ENCODE results near the gene GUCY2D.
A peak's percentile ranks its signal among the peaks of the same experiment; 100 is the strongest.

The GUCY2D gene

DNA sequence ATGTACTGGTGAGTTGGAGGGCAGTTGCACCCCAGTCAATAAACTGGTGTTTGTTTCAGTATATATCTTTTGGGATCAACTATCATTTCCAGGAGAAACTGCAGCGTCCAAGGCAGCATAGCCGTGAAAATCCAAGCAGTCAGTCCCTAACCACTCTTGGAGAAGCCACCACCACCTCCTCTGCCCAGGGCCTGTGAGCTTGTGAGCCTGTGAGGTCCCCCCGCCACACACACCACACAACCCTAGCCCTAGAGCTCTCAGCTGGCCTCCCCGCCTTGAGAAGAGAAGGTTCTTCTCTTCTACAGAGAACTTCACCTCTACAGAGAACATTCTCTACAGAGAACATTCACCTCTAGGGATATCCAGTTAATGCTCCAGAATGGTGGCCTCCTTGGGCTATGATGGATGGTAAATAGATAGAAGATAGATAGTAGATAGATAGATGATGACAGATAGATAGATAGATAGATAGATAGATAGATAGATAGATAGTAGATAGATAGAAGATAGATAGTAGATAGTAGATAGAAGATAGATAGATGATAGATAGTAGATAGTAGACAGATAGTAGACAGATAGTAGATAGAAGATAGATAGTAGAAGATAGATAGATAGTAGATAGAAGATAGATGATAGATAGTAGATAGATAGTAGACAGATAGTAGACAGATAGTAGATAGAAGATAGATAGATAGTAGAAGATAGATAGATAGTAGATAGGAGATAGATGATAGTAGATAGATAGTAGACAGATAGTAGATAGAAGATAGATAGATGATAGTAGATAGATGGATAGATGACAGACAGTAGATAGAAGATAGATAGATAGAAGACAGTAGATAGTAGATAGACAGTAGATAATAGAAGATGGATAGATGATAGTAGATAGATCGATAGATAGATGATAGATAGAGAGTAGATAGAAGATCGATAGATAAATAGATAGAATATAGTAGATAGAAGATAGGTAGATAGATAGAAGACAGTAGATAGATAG is 50.1 kb downstream of the GUCY2D start:
- Histone ChIP-seq H3K27me3 (replicated peaks; ENCODE audit: control insufficient read depth, insufficient read depth, low read length) (no peaks in the 10 kb centered on the region; the same call in 1 of the 2 replicates), H3K4me3 (replicated peaks; ENCODE audit: low read depth, low read length) (no peak overlapping the region), H3K36me3 (ENCODE audit: control insufficient read depth, insufficient read depth, low read length) (no peaks in the 10 kb centered on the region)
- TF ChIP-seq, protein P1, sequence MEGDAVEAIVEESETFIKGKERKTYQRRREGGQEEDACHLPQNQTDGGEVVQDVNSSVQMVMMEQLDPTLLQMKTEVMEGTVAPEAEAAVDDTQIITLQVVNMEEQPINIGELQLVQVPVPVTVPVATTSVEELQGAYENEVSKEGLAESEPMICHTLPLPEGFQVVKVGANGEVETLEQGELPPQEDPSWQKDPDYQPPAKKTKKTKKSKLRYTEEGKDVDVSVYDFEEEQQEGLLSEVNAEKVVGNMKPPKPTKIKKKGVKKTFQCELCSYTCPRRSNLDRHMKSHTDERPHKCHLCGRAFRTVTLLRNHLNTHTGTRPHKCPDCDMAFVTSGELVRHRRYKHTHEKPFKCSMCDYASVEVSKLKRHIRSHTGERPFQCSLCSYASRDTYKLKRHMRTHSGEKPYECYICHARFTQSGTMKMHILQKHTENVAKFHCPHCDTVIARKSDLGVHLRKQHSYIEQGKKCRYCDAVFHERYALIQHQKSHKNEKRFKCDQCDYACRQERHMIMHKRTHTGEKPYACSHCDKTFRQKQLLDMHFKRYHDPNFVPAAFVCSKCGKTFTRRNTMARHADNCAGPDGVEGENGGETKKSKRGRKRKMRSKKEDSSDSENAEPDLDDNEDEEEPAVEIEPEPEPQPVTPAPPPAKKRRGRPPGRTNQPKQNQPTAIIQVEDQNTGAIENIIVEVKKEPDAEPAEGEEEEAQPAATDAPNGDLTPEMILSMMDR (IDR thresholded peaks at IDR 0.05; ENCODE audit: insufficient read depth, low read length, poor library complexity, severe bottlenecking): no peak
- DNase-seq (ENCODE audit: extremely low read depth, insufficient read length): no peak

DNA sequence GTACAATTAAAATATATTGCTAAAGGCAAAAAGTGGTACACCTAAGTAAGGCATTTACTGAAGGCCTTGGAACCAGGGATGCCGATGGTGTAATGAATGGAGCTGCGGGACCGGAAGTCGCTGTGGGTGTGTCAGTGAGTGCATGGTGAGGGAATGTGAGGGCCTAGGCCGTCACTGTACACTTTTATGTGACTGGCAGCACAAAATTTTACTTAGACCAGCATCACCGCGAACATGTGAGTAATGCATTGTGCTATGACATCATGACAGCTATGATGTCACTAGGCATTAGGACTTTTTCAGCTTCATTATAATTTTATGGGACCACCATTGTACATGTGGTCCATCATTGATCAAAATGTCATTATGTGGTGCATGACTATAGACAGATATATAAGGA is 51.2 kb downstream of the GUCY2D start:
- no peak overlapping the region for H3K4me3 ChIP-seq (replicated peaks; ENCODE audit: low read depth, low read length)
- H3K36me3 ChIP-seq (ENCODE audit: control insufficient read depth, insufficient read depth, low read length): no peaks in the 10 kb centered on the region
- TF ChIP-seq, protein P1 (IDR thresholded peaks at IDR 0.05; ENCODE audit: insufficient read depth, low read length, poor library complexity, severe bottlenecking): no peak
- no peaks in the 10 kb centered on the region; the same call in 1 of the 2 replicates for H3K27me3 ChIP-seq (replicated peaks; ENCODE audit: control insufficient read depth, insufficient read depth, low read length)
- no peak for DNase-seq (ENCODE audit: extremely low read depth, insufficient read length)

DNA sequence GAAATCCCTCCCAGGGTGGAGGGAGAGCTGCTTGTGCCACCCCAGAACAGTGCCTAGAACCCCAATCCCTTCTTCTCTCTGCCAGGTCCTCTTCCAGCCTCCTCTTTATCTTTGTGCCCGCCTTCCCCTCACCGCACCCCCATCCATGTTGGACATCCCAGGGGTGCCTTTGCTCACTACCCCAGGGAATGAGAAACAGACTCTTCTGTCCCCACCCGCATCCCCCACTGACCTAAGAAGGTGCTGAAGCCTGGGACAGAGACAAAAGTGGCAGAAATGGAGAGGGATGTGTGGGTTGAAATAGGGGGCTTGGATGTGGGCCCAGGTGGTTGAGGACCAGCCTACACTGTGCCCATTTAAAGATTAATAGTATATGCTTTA is 53.4 kb downstream of the GUCY2D start:
- no peak for DNase-seq (ENCODE audit: extremely low read depth, insufficient read length)
- H3K27me3 ChIP-seq (replicated peaks; ENCODE audit: control insufficient read depth, insufficient read depth, low read length): no peaks in the 10 kb centered on the region; the same call in 1 of the 2 replicates
- H3K36me3 ChIP-seq (ENCODE audit: control insufficient read depth, insufficient read depth, low read length): no peaks in the 10 kb centered on the region
- H3K4me3 ChIP-seq (replicated peaks; ENCODE audit: low read depth, low read length): no peak overlapping the region
- TF ChIP-seq, protein P1 (IDR thresholded peaks at IDR 0.05; ENCODE audit: insufficient read depth, low read length, poor library complexity, severe bottlenecking): no peak

DNA sequence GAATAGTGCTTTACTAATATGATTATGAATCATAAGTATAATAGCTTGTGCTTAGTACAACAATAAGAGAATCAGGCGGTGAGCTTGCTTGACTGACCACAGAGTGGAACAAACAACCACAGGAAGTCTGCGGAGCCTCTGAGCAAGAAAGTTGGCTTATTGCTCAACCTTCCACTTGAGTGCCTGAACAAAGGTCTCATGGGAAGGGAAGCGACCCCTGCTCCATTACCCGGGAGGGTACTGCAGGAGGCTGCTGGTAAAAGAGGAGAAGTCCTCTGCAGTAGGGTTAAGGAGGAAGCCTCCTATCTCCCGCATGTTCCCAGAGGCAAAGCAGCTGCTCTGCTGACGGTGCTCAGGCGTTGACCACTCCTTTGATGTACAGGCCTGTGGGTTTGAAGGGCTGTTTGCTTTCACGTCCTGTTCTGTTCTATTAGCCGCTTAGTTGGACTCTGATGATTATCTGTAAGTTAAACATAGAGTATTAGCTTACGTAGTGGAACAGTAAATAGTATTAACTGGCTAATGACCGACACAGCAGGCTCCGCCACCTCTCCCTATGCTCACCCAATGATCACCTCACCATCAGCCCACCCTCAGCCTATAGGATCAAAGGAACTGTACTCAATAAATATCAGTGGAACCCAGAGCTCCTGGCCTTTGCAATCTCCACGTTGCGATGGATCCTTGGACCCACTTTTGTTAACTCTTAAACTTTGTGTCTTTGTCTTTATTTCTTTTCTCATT is 54.0 kb downstream of the GUCY2D start:
- TF ChIP-seq, protein P1 (IDR thresholded peaks at IDR 0.05; ENCODE audit: insufficient read depth, low read length, poor library complexity, severe bottlenecking): no peak
- H3K27me3 ChIP-seq (replicated peaks; ENCODE audit: control insufficient read depth, insufficient read depth, low read length): no peaks in the 10 kb centered on the region; the same call in 1 of the 2 replicates
- no peak overlapping the region for H3K4me3 ChIP-seq (replicated peaks; ENCODE audit: low read depth, low read length)
- no peaks in the 10 kb centered on the region for H3K36me3 ChIP-seq (ENCODE audit: control insufficient read depth, insufficient read depth, low read length)
- DNase-seq (ENCODE audit: extremely low read depth, insufficient read length): peak; percentile 44

DNA sequence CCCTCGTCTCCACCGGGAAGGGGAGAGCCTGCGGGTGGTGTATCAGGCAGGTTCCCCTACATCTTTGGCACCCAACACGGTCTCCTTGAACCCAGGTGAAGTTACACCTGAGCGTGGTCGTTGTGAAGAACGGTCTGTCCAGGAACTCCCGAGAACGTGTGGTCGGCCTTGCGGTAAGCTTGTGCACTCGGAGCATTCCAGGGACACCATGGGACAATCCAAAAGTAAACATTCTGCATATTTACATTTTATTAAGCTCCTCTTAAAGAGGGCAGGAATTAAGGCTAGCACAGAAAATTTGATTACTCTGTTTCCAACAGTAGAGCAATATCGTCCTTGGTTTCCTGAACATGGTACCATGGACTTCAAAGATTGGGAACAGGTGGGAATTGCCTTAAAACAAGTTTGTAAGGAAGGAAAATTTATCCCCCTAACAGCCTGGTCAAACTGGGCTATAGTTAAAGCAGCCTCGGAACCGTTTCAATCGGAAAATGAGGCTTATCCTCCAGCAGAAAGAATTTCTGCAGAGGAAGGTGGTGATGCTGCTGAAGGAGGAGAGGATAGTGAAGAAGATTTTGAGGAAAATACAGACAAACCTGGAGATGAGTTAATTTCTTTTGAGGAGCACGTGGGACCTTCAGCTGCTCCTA is 54.7 kb downstream of the GUCY2D start:
- H3K36me3 ChIP-seq (ENCODE audit: control insufficient read depth, insufficient read depth, low read length): no peaks in the 10 kb centered on the region
- TF ChIP-seq, protein P1 (IDR thresholded peaks at IDR 0.05; ENCODE audit: insufficient read depth, low read length, poor library complexity, severe bottlenecking): no peak
- no peaks in the 10 kb centered on the region; the same call in 1 of the 2 replicates for H3K27me3 ChIP-seq (replicated peaks; ENCODE audit: control insufficient read depth, insufficient read depth, low read length)
- no peak for DNase-seq (ENCODE audit: extremely low read depth, insufficient read length)
- H3K4me3 ChIP-seq (replicated peaks; ENCODE audit: low read depth, low read length): no peak overlapping the region
